Measurements from ENCODE around the gene CC2D2A.
"Not testable (repeated sequence)": the region's sequence is repeated elsewhere in the genome, so short reads cannot be mapped to it uniquely, and the experiment has no call there.

Gene CC2D2A

GRCh38 chr4:15510961-15511360 lies 41.3 kb downstream of the CC2D2A start:
- Histone ChIP-seq H3K4me3 (ENCODE audit: control insufficient read depth in 1 of 7, extremely low read depth in 1 of 7, insufficient read depth in 4 of 7, low read depth in 2 of 7, low read length in 6 of 7) (no peak overlapping the region), H3K9me3 (ENCODE audit: control extremely low read depth in 1 of 5, control insufficient read depth in 4 of 5, insufficient read depth in 2 of 5, low read depth in 1 of 5, low read length in 4 of 5) (no peaks in the 10 kb centered on the region), H3K27me3 (replicated peaks in 2 of 5; ENCODE audit: control insufficient read depth in 4 of 5, insufficient read depth in 5 of 5, low read length in 4 of 5) (no peaks in the 10 kb centered on the region), H3K27ac (ENCODE audit: insufficient read depth in 1 of 2, low read depth in 1 of 2, low read length in 2 of 2, poor library complexity in 1 of 2, severe bottlenecking in 2 of 2) (no peak overlapping the region), H3K4me1 (ENCODE audit: control extremely low read depth in 1 of 4, control insufficient read depth in 4 of 4, insufficient read depth in 4 of 4, low read length in 3 of 4) (no peaks in the 10 kb centered on the region), H3K36me3 (ENCODE audit: control insufficient read depth in 4 of 4, insufficient read depth in 4 of 4, low read length in 3 of 4) (no peaks in the 10 kb centered on the region)
- CTCF ChIA-PET, result no interaction called here
- POLR2A ChIA-PET, result no interaction called here
- 100% methylated on average over 5 of the region's 6 CpGs for WGBS (ENCODE audit: insufficient coverage)
- no peak for DNase-seq

GRCh38 chr4:15513545-15513944 lies 43.9 kb downstream of the CC2D2A start:
- CTCF ChIA-PET, result no interaction called here
- no peak for DNase-seq
- WGBS (ENCODE audit: insufficient coverage), result 100% methylated on average over 2 of the region's 3 CpGs
- no peaks in the 10 kb centered on the region for H3K27me3 ChIP-seq (replicated peaks in 2 of 5; ENCODE audit: control insufficient read depth in 4 of 5, insufficient read depth in 5 of 5, low read length in 4 of 5)
- H3K36me3 ChIP-seq (ENCODE audit: control insufficient read depth in 4 of 4, insufficient read depth in 4 of 4, low read length in 3 of 4), result no peaks in the 10 kb centered on the region
- POLR2A ChIA-PET, result no interaction called here
- H3K4me1 ChIP-seq (ENCODE audit: control extremely low read depth in 1 of 4, control insufficient read depth in 4 of 4, insufficient read depth in 4 of 4, low read length in 3 of 4), result no peaks in the 10 kb centered on the region
- no peak overlapping the region for H3K4me3 ChIP-seq (ENCODE audit: control insufficient read depth in 1 of 7, extremely low read depth in 1 of 7, insufficient read depth in 4 of 7, low read depth in 2 of 7, low read length in 6 of 7)
- H3K9me3 ChIP-seq (ENCODE audit: control extremely low read depth in 1 of 5, control insufficient read depth in 4 of 5, insufficient read depth in 2 of 5, low read depth in 1 of 5, low read length in 4 of 5), result peaks cover 0 to 2% (median 0%) of the 10 kb centered on the region in 5 experiments
- H3K27ac ChIP-seq (ENCODE audit: insufficient read depth in 1 of 2, low read depth in 1 of 2, low read length in 2 of 2, poor library complexity in 1 of 2, severe bottlenecking in 2 of 2), result no peak overlapping the region

- H3K9me3 ChIP-seq (ENCODE audit: control extremely low read depth in 1 of 5, control insufficient read depth in 4 of 5, insufficient read depth in 2 of 5, low read depth in 1 of 5, low read length in 4 of 5), result peaks cover 0 to 5% (median 0%) of the 10 kb centered on the region in 5 experiments
- WGBS (ENCODE audit: insufficient coverage), result no CpG with 5 or more reads among the region's 4 CpGs
- H3K27me3 ChIP-seq (replicated peaks in 2 of 5; ENCODE audit: control insufficient read depth in 4 of 5, insufficient read depth in 5 of 5, low read length in 4 of 5), result no peaks in the 10 kb centered on the region
- no peak overlapping the region for H3K4me3 ChIP-seq (ENCODE audit: control insufficient read depth in 1 of 7, extremely low read depth in 1 of 7, insufficient read depth in 4 of 7, low read depth in 2 of 7, low read length in 6 of 7)
- no peaks in the 10 kb centered on the region for H3K36me3 ChIP-seq (ENCODE audit: control insufficient read depth in 4 of 4, insufficient read depth in 4 of 4, low read length in 3 of 4)
- ChIA-PET CTCF (no interaction called here), POLR2A (no interaction called here)
- no peak overlapping the region for H3K27ac ChIP-seq (ENCODE audit: insufficient read depth in 1 of 2, low read depth in 1 of 2, low read length in 2 of 2, poor library complexity in 1 of 2, severe bottlenecking in 2 of 2)
- DNase-seq, result no peak
- no peaks in the 10 kb centered on the region for H3K4me1 ChIP-seq (ENCODE audit: control extremely low read depth in 1 of 4, control insufficient read depth in 4 of 4, insufficient read depth in 4 of 4, low read length in 3 of 4)
Measured at GRCh38 chr4:15515106-15515505, 45.4 kb downstream of the CC2D2A start.

GRCh38 chr4:15516494-15516893 lies 46.8 kb downstream of the CC2D2A start:
- CTCF ChIA-PET, result no interaction called here
- no peak for DNase-seq
- POLR2A ChIA-PET, result no interaction called here
- no peak overlapping the region for H3K27ac ChIP-seq (ENCODE audit: insufficient read depth in 1 of 2, low read depth in 1 of 2, low read length in 2 of 2, poor library complexity in 1 of 2, severe bottlenecking in 2 of 2)
- no peaks in the 10 kb centered on the region for H3K27me3 ChIP-seq (replicated peaks in 2 of 5; ENCODE audit: control insufficient read depth in 4 of 5, insufficient read depth in 5 of 5, low read length in 4 of 5)
- peaks cover 0 to 5% (median 0%) of the 10 kb centered on the region in 5 experiments for H3K9me3 ChIP-seq (ENCODE audit: control extremely low read depth in 1 of 5, control insufficient read depth in 4 of 5, insufficient read depth in 2 of 5, low read depth in 1 of 5, low read length in 4 of 5)
- 60% methylated on average over 1 of the region's 3 CpGs for WGBS (ENCODE audit: insufficient coverage)
- H3K4me3 ChIP-seq (ENCODE audit: control insufficient read depth in 1 of 7, extremely low read depth in 1 of 7, insufficient read depth in 4 of 7, low read depth in 2 of 7, low read length in 6 of 7), result no peak overlapping the region
- no peaks in the 10 kb centered on the region for H3K4me1 ChIP-seq (ENCODE audit: control extremely low read depth in 1 of 4, control insufficient read depth in 4 of 4, insufficient read depth in 4 of 4, low read length in 3 of 4)
- H3K36me3 ChIP-seq (ENCODE audit: control insufficient read depth in 4 of 4, insufficient read depth in 4 of 4, low read length in 3 of 4), result no peaks in the 10 kb centered on the region

GRCh38 chr4:15517681-15518080 lies 48.0 kb downstream of the CC2D2A start:
- H3K27ac ChIP-seq (ENCODE audit: insufficient read depth in 1 of 2, low read depth in 1 of 2, low read length in 2 of 2, poor library complexity in 1 of 2, severe bottlenecking in 2 of 2); H3K9me3 ChIP-seq (ENCODE audit: control extremely low read depth in 1 of 5, control insufficient read depth in 4 of 5, insufficient read depth in 2 of 5, low read depth in 1 of 5, low read length in 4 of 5); H3K4me3 ChIP-seq (ENCODE audit: control insufficient read depth in 1 of 7, extremely low read depth in 1 of 7, insufficient read depth in 4 of 7, low read depth in 2 of 7, low read length in 6 of 7); H3K27me3 ChIP-seq (replicated peaks in 2 of 5; ENCODE audit: control insufficient read depth in 4 of 5, insufficient read depth in 5 of 5, low read length in 4 of 5); POLR2A ChIA-PET; H3K4me1 ChIP-seq (ENCODE audit: control extremely low read depth in 1 of 4, control insufficient read depth in 4 of 4, insufficient read depth in 4 of 4, low read length in 3 of 4); H3K36me3 ChIP-seq (ENCODE audit: control insufficient read depth in 4 of 4, insufficient read depth in 4 of 4, low read length in 3 of 4); DNase-seq; CTCF ChIA-PET: not testable (repeated sequence)
- 100% methylated on average over 1 of the region's 4 CpGs for WGBS (ENCODE audit: insufficient coverage)

- DNase-seq, result no peak
- Histone ChIP-seq H3K4me1 (ENCODE audit: control extremely low read depth in 1 of 4, control insufficient read depth in 4 of 4, insufficient read depth in 4 of 4, low read length in 3 of 4) (no peaks in the 10 kb centered on the region), H3K27ac (ENCODE audit: insufficient read depth in 1 of 2, low read depth in 1 of 2, low read length in 2 of 2, poor library complexity in 1 of 2, severe bottlenecking in 2 of 2) (no peak overlapping the region), H3K27me3 (replicated peaks in 2 of 5; ENCODE audit: control insufficient read depth in 4 of 5, insufficient read depth in 5 of 5, low read length in 4 of 5) (no peaks in the 10 kb centered on the region), H3K4me3 (ENCODE audit: control insufficient read depth in 1 of 7, extremely low read depth in 1 of 7, insufficient read depth in 4 of 7, low read depth in 2 of 7, low read length in 6 of 7) (no peak overlapping the region), H3K9me3 (ENCODE audit: control extremely low read depth in 1 of 5, control insufficient read depth in 4 of 5, insufficient read depth in 2 of 5, low read depth in 1 of 5, low read length in 4 of 5) (peaks cover 0 to 5% (median 0%) of the 10 kb centered on the region in 5 experiments), H3K36me3 (ENCODE audit: control insufficient read depth in 4 of 4, insufficient read depth in 4 of 4, low read length in 3 of 4) (no peaks in the 10 kb centered on the region)
- CTCF ChIA-PET, result no interaction called here
- WGBS (ENCODE audit: insufficient coverage), result 98% methylated on average over 4 of the region's 4 CpGs
- POLR2A ChIA-PET, result no interaction called here
Measured at GRCh38 chr4:15521442-15522039, 51.9 kb downstream of the CC2D2A start.

- ChIA-PET POLR2A (no interaction called here), CTCF (no interaction called here)
- H3K9me3 ChIP-seq (ENCODE audit: control extremely low read depth in 1 of 5, control insufficient read depth in 4 of 5, insufficient read depth in 2 of 5, low read depth in 1 of 5, low read length in 4 of 5), result no peaks in the 10 kb centered on the region
- no CpG with 5 or more reads among the region's 2 CpGs for WGBS (ENCODE audit: insufficient coverage)
- H3K27me3 ChIP-seq (replicated peaks in 2 of 5; ENCODE audit: control insufficient read depth in 4 of 5, insufficient read depth in 5 of 5, low read length in 4 of 5), result no peaks in the 10 kb centered on the region
- H3K4me3 ChIP-seq (ENCODE audit: control insufficient read depth in 1 of 7, extremely low read depth in 1 of 7, insufficient read depth in 4 of 7, low read depth in 2 of 7, low read length in 6 of 7), result no peak overlapping the region
- H3K4me1 ChIP-seq (ENCODE audit: control extremely low read depth in 1 of 4, control insufficient read depth in 4 of 4, insufficient read depth in 4 of 4, low read length in 3 of 4), result no peaks in the 10 kb centered on the region
- no peaks in the 10 kb centered on the region for H3K36me3 ChIP-seq (ENCODE audit: control insufficient read depth in 4 of 4, insufficient read depth in 4 of 4, low read length in 3 of 4)
- no peak overlapping the region for H3K27ac ChIP-seq (ENCODE audit: insufficient read depth in 1 of 2, low read depth in 1 of 2, low read length in 2 of 2, poor library complexity in 1 of 2, severe bottlenecking in 2 of 2)
- no peak for DNase-seq
Measured at GRCh38 chr4:15525080-15525479, 55.4 kb downstream of the CC2D2A start.

Measured in common myeloid progenitor, CD34-positive (primary cell).